Measurements from ENCODE around the gene HLA-E.

GRCh38 chr6:30452736-30453507 lies 36.4 kb upstream of the HLA-E start:
- no peak for TF ChIP-seq CTCF (IDR thresholded peaks at IDR 0.05)
- no peak for TF ChIP-seq POLR2A (IDR thresholded peaks at IDR 0.05)
